ENCODE measurements around the gene FLT3LG.
"Not testable (repeated sequence)": the region's sequence is repeated elsewhere in the genome, so short reads cannot be mapped to it uniquely, and the experiment has no call there.

FLT3LG gene

DNA sequence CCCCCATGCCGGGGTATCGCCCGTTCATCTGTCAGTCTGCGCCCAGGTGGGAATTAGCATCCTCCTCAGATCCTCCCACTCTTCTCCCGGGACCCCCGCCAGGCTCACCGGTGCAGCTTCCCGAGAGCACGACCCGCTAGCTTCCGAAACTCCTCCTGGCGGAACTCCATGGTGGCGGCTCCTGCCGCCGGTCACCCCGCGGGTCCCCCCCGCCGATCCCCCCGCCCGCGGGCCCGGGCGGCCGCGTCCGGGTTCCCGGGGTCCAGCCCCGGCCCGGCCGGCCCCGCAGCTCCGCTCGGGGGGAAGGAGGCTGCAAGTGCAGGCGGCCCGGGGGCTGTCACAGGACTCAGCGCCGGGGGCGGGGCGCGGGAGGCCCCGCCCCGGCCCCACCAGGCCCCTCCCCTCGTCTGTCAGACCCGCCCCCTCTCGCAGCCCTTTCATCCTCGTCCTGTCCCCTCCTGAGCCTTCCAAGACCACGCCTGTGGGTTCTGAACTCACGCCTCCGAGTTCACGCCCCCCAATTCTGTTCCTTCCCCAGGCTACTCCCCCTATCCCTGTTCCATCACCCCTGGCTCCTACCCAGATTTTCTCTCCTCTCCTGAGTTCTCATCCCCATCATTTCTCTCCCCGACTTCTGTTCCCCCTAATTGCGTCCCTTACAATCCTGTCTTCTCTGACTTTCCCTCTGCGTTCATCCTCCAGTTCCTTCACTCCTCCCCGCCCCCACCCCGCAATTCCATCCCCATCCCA, 32.6 kb upstream of the FLT3LG start, which contains the start of gene SLC17A7:
Gene SLC17A7, minus strand, starts transcription at position 318 of the 750 bp plus-strand sequence. Its CDS starts 148 bp downstream, at position 170.
- TF ChIP-seq, protein P1, sequence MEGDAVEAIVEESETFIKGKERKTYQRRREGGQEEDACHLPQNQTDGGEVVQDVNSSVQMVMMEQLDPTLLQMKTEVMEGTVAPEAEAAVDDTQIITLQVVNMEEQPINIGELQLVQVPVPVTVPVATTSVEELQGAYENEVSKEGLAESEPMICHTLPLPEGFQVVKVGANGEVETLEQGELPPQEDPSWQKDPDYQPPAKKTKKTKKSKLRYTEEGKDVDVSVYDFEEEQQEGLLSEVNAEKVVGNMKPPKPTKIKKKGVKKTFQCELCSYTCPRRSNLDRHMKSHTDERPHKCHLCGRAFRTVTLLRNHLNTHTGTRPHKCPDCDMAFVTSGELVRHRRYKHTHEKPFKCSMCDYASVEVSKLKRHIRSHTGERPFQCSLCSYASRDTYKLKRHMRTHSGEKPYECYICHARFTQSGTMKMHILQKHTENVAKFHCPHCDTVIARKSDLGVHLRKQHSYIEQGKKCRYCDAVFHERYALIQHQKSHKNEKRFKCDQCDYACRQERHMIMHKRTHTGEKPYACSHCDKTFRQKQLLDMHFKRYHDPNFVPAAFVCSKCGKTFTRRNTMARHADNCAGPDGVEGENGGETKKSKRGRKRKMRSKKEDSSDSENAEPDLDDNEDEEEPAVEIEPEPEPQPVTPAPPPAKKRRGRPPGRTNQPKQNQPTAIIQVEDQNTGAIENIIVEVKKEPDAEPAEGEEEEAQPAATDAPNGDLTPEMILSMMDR (conservative IDR thresholded peaks at IDR 0.05; ENCODE audit: low read length): no peak
- H3K4me3 ChIP-seq (ENCODE audit: low read length): peak within 1 kb of the TSS; percentile 77
- DNase-seq (ENCODE audit: low read depth): no peak

DNA sequence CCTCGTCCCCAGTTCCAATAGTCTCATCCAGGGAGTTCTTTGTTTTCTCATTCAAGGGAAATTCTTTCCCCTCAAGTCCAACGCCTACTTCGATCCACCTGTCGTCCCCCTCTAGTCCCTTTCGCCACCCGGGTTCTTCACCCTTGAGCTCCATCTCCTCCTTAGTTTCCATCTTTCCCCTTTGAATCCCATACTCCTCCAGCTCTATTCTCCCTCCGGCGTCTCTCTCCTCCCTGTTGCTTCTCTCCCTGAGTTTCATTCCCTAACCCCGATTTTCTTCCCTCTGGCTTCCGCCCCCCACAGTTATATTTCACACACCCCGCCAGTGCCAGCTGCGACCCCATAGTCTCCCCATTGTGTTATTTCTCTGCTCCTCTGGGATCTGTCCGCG, 32.1 kb upstream of the FLT3LG start:
- no peak for DNase-seq (ENCODE audit: low read depth)
- TF ChIP-seq, protein P1 (conservative IDR thresholded peaks at IDR 0.05; ENCODE audit: low read length): no peak
- H3K4me3 ChIP-seq (ENCODE audit: low read length): no peak overlapping the region; the same call in 1 of the 2 replicates

DNA sequence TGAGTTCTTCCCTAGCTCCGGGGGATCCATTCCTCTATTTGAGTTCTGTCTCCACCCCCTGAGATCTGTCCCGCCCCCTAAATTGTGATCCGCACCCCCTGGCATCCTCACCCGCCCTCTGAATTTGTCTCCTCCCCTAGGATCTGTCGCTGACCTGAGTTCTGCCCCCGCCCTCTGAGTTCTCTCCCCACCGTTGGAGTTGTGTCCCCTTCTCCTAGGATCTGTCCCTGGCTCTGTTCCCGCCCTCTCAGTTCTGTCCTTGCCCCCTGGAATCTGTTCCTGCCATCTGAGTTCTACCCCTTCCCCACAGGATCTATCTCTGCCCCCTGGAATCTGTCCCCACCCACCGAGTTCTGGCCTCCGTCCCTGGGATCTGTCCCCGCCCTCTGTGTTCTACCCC, 31.7 kb upstream of the FLT3LG start:
- TF ChIP-seq, protein P1 (conservative IDR thresholded peaks at IDR 0.05; ENCODE audit: low read length): no peak
- DNase-seq (ENCODE audit: low read depth): no peak
- peak overlapping the region; percentile 77 for H3K4me3 ChIP-seq (ENCODE audit: low read length)

DNA sequence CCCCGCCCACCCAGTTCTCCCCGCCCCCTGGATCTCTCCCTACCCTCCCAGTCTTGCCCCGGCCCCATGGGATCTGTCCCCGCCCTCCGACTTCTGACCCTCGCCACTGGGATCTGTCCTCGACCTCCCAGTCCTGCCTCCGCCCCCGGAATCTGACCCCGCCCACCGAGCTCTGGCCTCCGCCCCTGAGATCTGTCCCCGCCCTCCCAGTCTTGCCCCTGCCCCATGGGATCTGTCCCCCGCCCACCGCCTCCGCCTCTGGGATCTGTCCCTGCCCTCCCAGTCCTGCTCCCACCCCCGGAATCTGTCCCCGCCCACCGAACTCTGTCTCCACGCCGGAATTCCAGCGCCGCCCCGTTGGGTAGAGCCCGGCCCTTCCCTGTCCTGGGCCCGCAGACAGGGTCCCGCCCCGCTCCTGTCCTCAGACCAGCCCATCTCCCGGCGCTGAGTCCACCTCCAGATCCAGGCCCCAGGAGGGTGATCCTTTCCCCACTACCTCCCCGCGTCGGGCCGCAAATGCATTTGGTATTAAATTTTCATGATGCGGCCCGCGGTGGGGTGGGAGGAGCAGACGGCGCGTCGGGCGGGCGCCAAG, 31.1 kb upstream of the FLT3LG start:
- peak; percentile 85 for DNase-seq (ENCODE audit: low read depth)
- TF ChIP-seq, protein P1 (conservative IDR thresholded peaks at IDR 0.05; ENCODE audit: low read length): no peak
- peak overlapping the region; percentile 77 for H3K4me3 ChIP-seq (ENCODE audit: low read length)

DNA sequence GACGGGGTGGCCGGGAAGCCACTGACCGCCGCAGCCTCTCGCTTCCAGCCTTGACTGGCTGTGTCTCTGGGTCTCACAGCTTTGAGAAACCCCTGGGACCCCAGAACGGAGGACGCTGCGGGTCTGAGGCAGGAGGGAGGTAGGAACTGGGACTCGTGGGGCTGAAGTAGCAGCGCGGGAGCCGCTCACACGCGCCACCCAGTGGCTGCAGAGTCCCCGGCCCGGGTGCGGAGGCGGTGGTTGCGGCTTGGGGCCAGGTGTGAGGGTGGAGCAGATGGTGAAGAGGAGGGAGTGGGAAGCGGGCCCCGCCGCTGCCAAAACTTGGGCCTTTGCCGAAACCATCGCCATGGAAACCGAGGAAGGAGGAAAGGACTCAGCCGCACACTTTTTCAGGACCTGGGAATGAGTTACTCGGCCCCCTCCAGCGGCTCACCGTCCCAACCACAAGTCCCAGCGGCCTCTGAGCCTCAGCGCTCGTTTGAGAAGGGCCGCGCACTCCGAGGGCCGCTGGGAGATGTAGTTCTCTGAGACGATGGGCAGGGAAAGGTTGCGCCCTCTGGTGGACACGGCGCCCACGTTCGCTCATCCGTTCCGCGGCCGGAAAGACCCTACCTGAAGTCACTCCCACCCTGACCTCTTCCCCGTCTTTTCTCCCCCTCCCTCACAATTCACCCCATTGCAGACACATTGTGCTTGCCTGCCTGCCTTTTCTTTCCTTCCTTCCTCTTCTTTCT, 30.5 kb upstream of the FLT3LG start:
- TF ChIP-seq, protein P1 (conservative IDR thresholded peaks at IDR 0.05; ENCODE audit: low read length): peak; percentile 78
- peak overlapping the region; percentile 77 for H3K4me3 ChIP-seq (ENCODE audit: low read length)
- peak; percentile 94 for DNase-seq (ENCODE audit: low read depth)

DNA sequence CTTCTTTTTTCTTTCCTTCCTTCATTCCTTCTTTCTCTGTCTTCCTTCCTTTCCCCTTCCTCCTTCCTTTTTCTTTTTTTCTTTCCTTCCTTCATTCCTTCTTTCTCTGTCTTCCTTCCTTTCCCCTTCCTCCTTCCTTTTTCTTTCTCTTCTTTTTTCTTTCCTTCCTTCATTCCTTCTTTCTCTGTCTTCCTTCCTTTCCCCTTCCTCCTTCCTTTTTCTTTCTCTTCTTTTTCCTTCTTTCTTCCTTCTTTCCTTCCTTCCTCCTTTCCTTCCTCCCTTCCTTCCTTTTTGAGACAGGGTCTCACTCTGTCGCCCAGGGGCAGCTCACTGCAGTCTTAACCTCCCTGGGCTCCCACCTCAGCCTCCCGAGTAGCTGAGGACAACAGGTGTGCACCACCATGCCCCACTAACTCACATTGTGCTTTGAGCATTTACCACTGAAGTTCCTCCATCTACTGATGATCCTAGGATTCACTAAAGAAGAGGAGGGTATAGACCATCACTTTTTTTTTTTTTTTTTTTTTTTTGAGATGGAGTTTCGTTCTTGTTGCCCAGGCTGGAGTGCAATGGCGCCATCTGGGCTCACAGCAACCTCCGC, 29.8 kb upstream of the FLT3LG start:
- not testable (repeated sequence) for H3K4me3 ChIP-seq (ENCODE audit: low read length)

DNA sequence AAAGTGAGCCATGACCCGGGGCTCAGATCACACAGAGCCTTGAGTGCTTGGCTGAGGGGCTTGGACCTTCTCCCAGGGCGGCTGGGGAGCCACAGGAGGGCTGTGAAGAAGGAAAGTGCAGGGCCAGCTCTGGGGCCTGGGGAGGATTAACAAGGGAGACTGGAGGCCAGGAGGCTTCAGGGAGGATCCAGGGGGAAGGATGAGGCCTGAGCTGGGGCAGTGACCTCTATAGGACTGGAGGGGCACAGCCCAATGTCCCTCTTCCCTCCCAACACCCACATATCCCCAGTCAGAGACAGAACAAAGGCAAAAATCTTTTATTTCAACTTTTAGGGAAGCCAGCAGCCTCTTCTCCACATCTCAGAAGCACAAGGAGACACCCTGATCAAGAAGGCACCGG, 28.0 kb upstream of the FLT3LG start:
- no peak overlapping the region for H3K4me3 ChIP-seq (ENCODE audit: low read length)
- no peak for DNase-seq (ENCODE audit: low read depth)
- TF ChIP-seq, protein P1 (conservative IDR thresholded peaks at IDR 0.05; ENCODE audit: low read length): no peak

More for the DNA sequence above, 29.8 kb upstream of the FLT3LG start:
- DNase-seq (ENCODE audit: low read depth): not testable (repeated sequence)
